HG03432 (cell line): ENCODE results near the gene ADSS1.
"Not testable (repeated sequence)": the region's sequence is repeated elsewhere in the genome, so short reads cannot be mapped to it uniquely, and the experiment has no call there.

ENCODE experiments used
- ATAC-seq: cut with Tn5 transposase; IDR thresholded peaks from one replicate; pipeline ENCODE4 v1.9.1; 2021; ENCODE audit warnings: mild to moderate bottlenecking, moderate library complexity; ENCODE audit not compliant: unreplicated experiment

ADSS1 gene

DNA sequence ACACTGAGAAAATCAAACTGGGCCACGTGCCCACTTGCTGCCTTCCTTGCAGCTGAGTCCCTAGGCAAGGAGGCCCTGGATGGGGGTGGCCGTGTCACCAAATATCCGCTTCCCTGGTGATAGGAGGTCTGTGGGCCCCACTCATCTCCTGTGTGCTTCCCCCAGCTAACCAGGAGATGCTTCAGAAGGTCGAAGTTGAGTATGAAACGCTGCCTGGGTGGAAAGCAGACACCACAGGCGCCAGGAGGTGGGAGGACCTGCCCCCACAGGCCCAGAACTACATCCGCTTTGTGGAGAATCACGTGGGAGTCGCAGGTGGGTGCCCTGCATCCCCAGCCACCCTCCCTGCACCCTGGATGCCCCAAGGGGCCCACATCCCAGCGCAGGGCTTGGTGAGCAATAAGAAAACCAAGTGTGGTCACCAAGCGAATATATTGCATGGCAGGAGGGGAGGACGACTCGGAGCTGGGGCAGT, 22.1 kb downstream of the ADSS1 start:
- ATAC-seq, result no peak

DNA sequence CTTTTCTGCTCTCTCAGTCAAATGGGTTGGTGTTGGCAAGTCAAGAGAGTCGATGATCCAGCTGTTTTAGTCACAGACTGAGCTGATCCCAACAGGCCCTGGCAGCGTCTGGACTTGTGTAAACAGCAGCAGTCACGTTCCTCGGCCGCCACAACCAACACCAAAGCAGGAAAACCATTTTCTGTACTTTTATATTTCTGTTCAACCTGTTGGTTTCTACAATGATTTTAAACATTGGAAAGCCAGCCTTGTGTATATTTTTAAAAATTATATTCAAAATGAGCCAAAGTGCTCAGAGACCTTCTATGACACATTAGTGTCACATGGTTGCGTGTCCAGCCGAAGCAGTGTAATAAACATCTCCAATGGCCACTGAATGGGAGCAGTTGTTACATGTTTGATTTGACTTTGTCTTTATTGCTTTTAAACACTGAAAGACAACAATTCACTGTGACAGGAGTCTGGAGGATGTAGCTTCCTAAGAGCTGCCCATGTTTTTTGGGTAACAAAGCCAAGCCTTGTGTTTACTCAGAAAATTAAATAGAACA, 23.0 kb downstream of the ADSS1 start:
- ATAC-seq, result no peak

DNA sequence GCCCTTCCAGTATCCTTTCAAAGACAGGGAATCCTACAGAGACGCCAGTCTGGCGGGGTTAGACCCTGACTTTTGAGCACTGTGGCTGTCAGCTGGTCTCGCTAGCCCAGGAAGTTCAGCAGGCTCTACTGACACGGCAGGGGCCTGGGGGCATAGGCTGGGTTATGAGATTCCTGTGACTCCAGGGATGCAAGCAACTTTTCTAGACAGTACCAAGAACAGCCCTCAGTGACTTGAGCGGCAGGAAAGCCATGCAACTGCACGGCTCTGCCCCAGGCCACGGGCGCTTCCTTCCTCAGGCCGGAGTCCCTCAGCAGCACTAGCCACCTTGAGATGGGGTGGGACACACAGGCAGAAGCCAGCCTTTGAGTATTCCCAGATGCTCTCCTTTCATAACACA, 23.8 kb downstream of the ADSS1 start:
- no peak for ATAC-seq

DNA sequence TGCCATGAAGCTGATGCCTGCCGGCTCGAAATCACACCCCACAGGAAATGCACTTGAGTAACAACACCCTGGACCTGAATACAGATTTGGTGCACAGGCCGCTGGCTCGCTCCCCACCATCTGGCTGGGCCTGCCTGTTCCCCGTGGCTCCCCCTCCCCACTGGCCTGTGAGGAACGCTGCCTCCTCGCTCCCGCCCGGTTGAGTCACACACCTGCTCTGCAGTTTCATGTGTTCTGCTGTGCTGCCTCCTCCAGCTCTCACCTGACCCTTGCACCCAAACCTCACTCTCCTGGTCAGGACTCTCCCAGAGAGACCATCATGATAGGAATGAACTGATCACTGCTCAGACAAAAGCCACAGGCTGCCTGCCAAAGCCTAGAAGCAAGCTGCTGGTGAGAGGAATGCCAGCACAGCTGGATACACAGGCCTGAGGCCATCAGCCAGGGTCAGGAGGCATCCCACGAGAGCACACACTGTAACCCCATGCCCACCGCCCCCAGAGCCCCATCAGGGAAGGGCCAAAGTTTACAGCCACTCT, 25.2 kb downstream of the ADSS1 start:
- ATAC-seq, result no peak

DNA sequence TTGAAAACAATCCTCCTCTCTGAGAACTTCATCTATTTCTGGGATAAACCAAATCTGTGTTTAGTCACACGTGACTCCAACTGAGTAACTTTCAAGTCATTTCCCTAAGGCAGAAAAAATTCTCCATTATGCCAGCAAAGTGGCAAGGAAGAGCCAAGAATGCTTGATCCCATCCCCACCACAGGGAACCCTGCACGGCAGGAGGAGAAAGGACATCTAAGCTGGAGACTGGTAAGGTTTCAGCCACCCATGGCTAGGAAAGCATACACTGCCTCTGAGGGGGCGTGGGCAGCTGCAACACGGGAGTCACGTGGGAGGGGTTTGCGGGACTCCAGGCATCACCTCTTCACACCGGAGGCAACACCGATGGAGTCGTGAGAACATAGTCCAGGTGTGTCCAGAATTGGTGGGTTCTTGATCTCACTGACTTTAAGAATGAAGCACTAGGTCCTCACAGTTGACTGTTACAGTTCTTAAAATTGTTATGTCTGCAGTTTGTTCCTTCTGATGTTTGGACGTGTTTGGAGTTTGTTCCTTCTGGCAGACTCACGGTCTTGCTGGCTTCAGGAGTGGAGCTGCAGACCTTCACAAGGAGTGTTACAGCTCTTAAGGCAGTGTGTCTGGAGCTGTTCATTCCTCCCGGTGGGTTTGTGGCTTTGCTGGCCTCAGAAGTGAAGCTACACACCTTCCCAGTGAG, 26.2 kb downstream of the ADSS1 start:
- ATAC-seq, result no peak

DNA sequence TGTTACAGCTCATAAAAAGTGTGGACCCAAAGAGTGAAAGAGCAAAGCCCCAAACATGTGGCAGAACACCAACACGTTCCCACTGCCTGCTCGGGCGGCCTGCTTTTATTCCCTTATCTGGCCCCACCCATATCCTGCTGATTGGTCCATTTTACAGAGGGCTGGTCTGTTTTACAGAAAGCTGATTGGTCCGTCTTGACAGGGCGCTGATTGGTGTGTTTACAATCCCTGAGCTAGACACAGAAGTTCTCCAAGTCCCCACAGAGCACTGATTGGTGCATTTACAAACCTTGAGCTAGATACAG, 26.7 kb downstream of the ADSS1 start:
- ATAC-seq, result not testable (repeated sequence)

DNA sequence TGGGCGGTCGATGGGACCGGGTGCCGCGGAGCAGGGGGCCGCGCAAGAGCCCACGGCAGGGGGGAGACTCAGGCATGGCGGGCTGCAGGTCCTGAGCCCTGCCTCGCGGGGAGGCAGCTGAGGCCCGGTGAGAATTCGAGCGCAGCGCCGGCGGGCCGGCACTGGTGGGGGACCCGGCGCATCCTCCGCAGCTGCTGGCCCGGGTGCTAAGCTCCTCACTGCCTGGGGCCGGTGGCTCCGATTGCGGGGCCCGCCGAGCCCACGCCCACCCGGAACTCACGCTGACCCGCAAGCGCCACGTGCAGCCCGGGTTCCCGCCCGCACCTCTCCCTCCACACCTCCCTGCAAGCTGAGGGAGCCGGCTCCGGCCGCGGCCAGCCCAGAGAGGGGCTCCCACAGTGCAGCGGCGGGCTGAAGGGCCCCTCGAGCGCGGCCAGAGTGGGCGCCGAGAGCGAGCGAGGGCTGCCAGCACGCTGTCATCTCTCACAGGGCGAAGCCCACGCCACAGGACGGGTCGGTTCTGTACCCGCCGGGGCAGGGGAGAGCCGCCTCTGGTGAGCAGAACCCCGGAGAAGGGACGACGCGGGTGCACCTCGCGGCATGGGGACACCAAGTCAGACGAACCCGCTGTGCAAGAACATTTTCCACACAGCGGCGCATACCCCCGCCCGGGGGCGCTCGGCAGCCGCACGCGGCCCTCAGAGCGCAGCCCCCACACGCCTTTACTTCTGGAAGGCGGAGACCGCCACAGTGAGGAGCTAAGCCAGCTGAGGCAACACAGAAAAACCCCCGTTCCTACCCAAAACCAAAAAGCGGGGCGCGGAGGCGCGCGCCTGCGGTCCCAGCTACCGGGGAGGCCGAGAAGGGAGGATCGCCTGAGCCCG, 27.8 kb downstream of the ADSS1 start:
- ATAC-seq, result no peak

DNA sequence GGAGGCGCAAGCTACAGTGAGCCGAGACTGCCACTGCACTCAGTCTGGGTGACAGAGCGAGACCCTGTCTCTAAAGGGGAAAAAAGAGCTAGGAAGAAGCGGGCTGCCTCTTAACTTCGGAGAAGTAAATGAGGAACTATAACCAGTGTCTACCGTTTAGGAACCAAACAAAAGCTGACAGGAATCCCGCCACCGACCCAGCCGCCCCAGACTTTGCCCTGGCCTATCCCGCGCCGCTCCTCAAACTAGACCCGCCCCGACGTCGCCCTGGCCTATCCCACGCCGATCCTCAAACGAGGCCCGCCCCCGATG, 28.4 kb downstream of the ADSS1 start:
- no peak for ATAC-seq

DNA sequence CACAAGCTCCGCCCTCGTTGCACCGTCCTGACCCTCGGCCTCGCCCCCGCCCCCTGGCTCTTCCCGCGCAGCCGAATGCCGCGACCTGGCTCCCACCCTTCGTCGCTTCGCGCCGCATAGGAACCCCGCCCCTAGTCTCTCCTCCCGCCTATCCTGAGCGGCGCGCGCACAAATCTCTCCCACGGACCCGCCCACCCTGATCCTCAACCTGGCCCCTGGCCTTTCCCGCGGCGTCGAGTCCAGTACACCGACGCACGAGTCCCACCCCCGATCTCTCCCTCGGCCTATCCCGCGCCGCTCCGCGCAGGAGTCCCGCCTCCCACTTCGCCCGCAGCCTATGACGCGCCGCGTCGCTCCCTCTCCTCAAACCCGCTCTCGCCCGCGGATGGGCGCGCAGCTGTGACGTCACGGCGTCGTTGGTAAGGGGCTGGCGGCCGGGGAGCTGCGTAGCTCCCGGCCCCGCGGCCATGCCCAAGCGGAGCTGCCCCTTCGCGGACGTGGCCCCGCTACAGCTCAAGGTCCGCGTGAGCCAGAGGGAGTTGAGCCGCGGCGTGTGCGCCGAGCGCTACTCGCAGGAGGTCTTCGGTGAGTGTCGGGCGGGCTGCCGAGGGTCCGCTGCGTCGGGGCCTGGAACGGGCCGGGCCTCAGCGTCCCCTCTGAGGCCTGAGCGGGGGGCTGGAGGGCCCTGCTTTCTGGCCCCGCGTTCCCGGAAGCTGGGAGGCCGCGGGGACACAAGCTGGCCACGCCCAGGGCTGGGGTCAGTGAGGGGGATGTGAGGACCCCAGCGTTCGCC, 28.9 kb downstream of the ADSS1 start, which contains the start of gene SIVA1:
Gene SIVA1, plus strand, starts transcription at position 413 of the 793 bp plus-strand sequence. Its CDS starts 55 bp downstream, at position 468.
- peak; percentile 89 for ATAC-seq

DNA sequence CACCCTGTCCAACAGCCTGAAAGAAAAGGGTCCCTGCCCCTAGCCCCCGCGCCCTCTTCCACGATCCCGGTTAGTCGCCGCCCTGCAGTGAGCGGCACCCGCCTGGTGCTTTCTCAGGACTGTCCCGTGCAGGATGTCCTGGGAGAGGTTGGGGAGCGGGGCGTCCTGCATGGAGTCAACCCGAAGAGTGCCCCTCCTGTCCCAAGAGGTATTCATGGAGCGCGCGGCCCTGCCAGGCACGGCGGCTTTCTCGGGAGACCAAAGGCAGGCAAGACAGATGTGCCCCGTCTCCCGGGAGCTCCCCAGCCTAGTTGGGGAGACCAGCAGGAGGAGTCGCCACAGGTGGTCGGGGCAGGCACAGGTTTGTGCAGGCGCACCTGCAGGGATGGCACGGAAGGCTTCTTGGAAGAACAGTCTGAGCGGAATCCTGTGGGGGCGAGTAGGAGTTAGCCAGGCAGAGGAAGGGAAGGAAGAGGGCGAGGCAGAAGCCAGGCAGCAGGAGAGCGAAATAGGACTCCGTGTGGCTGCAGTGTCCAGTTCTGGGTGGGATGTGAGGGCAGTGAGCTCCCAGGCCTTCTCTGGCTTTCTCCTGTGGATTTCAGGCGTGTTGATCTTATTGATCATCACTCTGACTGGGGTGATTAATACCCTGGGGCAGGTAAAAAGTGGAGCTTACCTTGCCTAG, 29.6 kb downstream of the ADSS1 start:
- ATAC-seq, result no peak

DNA sequence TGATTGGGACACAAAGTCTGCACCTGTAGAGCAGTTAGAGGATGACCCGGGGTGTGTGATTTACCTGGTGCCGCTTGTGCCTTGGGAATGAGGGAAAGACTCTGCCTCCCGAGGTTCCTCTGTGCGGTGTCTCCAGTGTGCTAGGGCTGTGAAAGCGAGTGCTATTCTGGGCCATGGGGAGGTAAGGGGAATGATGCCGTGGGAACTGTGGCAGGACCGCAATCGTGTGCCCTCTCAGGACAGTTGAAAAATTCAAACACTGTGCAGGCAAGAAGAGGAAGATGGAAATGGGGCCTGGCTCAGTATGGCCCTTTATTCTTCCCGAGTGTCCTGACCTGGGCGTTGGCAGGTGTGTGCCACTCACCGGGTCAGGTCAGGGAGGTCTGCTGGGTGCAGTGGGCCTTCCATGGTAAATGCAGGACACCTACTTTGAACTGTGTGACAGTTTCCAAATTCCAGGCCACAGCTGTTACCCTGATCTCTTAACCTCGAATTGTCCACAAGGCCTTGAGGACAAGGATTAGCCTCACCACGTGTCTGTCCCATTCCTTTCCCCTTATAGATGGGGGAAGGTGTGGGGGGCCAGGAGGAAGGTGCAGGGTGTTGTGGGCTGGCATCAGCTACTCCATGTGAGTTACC, 30.3 kb downstream of the ADSS1 start:
- no peak for ATAC-seq

DNA sequence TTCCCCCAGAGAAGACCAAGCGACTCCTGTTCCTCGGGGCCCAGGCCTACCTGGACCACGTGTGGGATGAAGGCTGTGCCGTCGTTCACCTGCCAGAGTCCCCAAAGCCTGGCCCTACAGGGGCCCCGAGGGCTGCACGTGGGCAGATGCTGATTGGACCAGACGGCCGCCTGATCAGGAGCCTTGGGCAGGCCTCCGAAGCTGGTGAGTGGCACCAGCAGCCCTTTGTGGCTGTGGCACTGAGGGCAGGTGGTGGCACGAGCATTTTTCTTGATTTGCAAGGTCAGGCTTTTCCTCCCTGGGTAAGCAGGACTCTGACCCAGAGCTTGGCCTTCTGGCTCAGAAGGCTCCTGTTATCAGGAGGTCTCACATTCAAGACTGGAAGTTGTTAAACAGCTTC, 31.6 kb downstream of the ADSS1 start:
- ATAC-seq, result no peak

DNA sequence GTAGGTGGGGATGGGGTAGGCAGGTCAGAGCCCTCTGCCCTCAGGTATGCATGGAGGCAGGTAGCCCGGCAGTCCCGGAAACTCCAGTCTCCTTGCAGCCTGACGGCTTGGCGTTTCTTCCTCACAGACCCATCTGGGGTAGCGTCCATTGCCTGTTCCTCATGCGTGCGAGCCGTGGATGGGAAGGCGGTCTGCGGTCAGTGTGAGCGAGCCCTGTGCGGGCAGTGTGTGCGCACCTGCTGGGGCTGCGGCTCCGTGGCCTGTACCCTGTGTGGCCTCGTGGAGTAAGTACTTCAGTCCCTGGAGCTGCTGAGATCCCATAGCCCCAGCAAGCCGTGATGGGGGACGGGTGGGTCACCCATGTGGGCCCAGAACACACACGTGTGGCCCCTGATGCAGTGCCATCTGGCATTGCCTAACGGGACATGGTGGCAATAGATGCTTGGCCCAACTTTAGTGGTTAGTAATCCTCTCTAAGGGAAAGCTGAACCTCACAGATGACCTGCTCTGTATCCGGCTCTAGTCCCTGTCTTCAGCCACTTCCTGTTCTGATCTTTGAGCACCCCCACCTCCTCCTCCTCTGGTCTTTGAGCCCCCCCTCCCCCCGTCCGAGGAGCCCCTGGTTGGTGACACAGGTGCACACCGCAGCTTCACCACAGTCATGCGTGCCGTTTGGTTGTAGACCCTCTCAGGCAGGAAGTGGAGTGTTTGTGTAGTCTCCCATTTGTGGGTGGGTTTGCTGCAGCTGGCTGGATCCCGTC, 32.6 kb downstream of the ADSS1 start:
- no peak for ATAC-seq

DNA sequence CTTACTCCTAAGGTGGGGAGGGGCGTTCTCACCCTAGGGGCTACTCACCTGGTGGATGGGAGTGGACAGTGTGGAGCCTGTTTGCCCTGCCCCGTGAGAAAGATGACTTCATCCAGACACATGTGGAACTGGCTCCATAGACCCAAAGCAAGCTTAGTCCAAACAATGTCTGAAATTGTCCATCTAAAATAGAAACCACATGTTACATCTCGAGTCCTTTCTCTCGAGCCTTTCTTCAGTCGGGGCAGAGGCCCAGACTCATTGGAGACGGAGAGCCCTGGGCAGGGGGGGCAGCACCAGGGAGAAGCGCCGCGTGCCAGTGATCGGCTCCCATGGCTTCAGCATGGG, 33.2 kb downstream of the ADSS1 start:
- ATAC-seq, result no peak

DNA sequence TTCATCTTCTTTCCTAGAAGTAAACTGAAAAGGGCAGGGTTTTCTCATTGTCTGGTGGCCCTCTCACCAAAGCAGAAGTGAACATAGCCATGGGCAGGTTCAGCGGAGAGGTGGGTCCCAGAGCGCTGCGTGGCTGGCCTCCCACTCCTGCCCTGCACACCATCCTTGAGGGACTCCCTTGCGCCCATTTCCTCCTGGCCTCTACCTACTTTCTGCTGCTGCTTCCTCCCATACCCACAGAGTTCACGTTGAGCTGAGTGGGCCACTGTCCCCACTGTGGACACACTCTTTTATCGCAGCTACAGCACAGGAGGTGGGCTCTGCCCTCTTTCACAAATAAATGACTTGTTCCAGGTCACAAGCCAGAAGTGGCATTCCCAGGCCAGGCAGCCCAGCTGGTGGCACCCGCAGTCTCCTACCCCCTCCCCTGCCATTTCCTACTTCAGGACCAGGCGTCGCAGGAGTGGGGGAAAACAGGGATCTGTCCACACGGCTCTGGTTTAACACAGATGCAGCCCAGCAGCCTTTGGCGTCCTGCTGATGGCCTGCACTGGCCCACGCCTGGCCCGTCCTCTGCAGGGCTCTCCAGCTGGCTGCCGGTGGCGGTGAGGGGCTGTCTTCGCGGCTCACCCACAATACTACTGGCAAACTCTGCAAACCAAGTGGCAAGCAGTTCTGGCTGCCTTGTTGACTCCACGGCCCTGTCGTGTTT, 33.8 kb downstream of the ADSS1 start:
- no peak for ATAC-seq

DNA sequence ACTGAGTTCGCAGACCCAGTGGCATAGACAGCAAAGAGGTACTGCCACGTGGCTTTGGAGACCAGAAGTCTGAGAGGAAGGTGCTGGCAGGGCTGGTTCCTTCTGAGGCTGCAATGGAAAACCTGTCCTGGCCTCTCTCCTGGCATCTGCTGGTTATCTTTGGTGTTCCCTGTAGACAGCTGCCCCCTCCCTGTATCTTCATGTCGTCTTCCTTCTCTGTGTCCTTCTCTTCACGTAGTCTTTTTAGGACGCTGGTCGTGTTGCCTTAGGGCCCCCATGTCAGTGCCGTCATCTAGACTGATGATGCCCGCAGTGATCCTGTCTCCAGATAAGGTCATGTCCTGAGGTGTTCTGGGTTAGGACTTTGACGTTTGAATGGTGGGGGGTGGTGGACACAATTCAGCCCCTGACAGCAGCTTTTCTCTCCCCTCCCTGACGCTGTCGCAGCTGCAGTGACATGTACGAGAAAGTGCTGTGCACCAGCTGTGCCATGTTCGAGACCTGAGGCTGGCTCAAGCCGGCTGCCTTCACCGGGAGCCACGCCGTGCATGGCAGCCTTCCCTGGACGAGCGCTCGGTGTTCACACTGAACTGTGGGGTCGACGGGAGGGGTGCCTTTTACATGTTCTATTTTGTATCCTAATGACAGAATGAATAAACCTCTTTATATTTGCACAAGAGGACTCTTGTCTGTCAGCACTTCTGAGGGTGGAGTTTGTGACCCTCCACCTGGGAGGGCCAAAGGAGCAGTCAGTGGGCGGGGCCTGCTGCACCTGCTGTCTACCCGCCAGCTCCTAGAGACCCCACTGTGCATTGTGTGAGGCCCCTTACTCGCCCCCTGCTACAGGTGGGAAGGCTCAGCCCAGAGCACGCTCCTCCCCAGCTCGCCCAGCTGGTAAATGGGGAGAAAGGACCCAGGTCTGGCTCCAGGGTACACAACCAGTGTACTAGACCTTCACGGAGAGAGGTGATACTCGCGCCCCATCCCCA, 35.2 kb downstream of the ADSS1 start:
- ATAC-seq, result no peak

DNA sequence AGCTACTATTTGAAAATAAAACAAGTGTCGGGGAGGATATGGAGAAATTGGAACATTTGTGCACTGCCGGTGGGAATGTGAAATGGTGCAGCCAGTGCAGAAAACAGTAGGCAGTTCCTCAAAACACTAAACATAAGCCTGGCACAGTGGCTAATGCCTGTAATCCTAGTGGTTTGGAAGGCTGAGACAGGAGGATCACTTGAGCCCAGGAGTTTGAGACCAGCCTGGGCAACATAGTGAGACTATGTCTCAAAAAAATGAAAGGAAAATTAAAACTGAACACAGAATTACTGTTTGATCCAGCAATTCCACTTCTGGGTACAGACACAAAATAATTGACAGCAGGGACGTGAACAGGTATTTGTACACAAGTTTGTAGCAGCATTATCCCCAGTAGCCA, 41.5 kb downstream of the ADSS1 start:
- no peak for ATAC-seq
